NT2/D1 (cell line): ENCODE data around the gene MBLAC1.

Source experiments
- DNase-seq: peaks from one replicate; pipeline ENCODE4 v3.0.0-alpha.2; 2011; ENCODE audit warnings: low read depth, low spot score
- H3K27me3 ChIP-seq: 2 replicates; pipeline ENCODE4 v1.6.0; 2011; ENCODE audit warnings: mild to moderate bottlenecking; ENCODE audit not compliant: insufficient read length, insufficient read depth
- H3K36me3 ChIP-seq: 2 replicates; pipeline ENCODE4 v1.6.1; 2011; ENCODE audit warnings: mild to moderate bottlenecking, low read length, mixed read lengths; ENCODE audit not compliant: insufficient read depth, insufficient read length
- H3K4me1 ChIP-seq: 2 replicates; pipeline ENCODE4 v1.5.1; 2011; ENCODE audit not compliant: insufficient read depth, insufficient read length
- H3K4me3 ChIP-seq: 2 replicates; pipeline ENCODE4 v1.5.1; 2011; ENCODE audit warnings: low read depth; ENCODE audit not compliant: insufficient read length
- H3K9ac ChIP-seq: 2 replicates; pipeline ENCODE4 v1.6.0; 2011; ENCODE audit warnings: low read depth; ENCODE audit not compliant: insufficient read length
- H3K9me3 ChIP-seq: 2 replicates; pipeline ENCODE4 v1.5.1; 2011; ENCODE audit warnings: mild to moderate bottlenecking, low read length; ENCODE audit not compliant: insufficient read depth
- SUZ12 ChIP-seq: IDR thresholded peaks from 2 replicates; pipeline ENCODE4 v1.6.1; 2011; ENCODE audit not compliant: insufficient read length, insufficient read depth; ENCODE audit errors: extremely low read depth
- YY1 ChIP-seq: IDR thresholded peaks from 2 replicates; pipeline ENCODE4 v1.6.1; 2011; ENCODE audit not compliant: insufficient read length, insufficient read depth
- ZNF274 ChIP-seq: IDR thresholded peaks from 2 replicates; pipeline ENCODE4 v1.6.1; 2011; ENCODE audit warnings: mild to moderate bottlenecking, low read depth, low read length

MBLAC1 gene

GRCh38 chr7:100126931-100127865, at the start of gene MBLAC1:
TSS of gene MBLAC1 (plus strand) at chr7:100126967. CDS start at chr7:100127396, 429 bp downstream.
- DNase-seq: peak; percentile 90
- peaks cover 7% of the 10 kb centered on the region for H3K4me1 ChIP-seq
- H3K4me3 ChIP-seq: peak within 1 kb of the TSS; percentile 82
- TF ChIP-seq YY1 (no peak), SUZ12 (no peak), ZNF274 (no peak)
- peaks cover 17% of the 10 kb centered on the region for H3K36me3 ChIP-seq
- H3K27me3 ChIP-seq: peaks cover 20% of the 10 kb centered on the region
- peak within 1 kb of the TSS; percentile 95 for H3K9ac ChIP-seq
- H3K9me3 ChIP-seq: no peaks in the 10 kb centered on the region

- Histone ChIP-seq H3K9ac (no peak overlapping the region), H3K36me3 (peaks cover 75% of the 10 kb centered on the region), H3K9me3 (peaks cover 34% of the 10 kb centered on the region), H3K4me3 (no peak overlapping the region), H3K4me1 (peaks cover 3% of the 10 kb centered on the region), H3K27me3 (no peaks in the 10 kb centered on the region)
- TF ChIP-seq SUZ12: no peak
- TF ChIP-seq ZNF274: no peak
- TF ChIP-seq YY1: no peak
- DNase-seq: no peak
Observed at GRCh38 chr7:100077205-100077604, 49.6 kb upstream of the MBLAC1 start.

GRCh38 chr7:100079024-100079560, 47.7 kb upstream of the MBLAC1 start:
- Histone ChIP-seq H3K4me3 (no peak overlapping the region), H3K36me3 (peaks cover 57% of the 10 kb centered on the region)

GRCh38 chr7:100080907-100081534, 45.7 kb upstream of the MBLAC1 start:
- peaks cover 38% of the 10 kb centered on the region for H3K36me3 ChIP-seq
- no peak for DNase-seq

More at GRCh38 chr7:100079024-100079560, 47.7 kb upstream of the MBLAC1 start:
- no peak for DNase-seq
- peaks cover 3% of the 10 kb centered on the region for H3K4me1 ChIP-seq
- H3K27me3 ChIP-seq: no peaks in the 10 kb centered on the region
- peaks cover 16% of the 10 kb centered on the region; the same call in 1 of the 2 replicates for H3K9me3 ChIP-seq
- TF ChIP-seq SUZ12 (no peak), ZNF274 (no peak), YY1 (no peak)
- H3K9ac ChIP-seq: no peak overlapping the region

GRCh38 chr7:100081535-100082102, 45.1 kb upstream of the MBLAC1 start, which contains the start of gene ZNF3:
TSS of gene ZNF3 (minus strand) at chr7:100081723. CDS start at chr7:100077357, 4,366 bp downstream.
- Histone ChIP-seq H3K4me3 (peak within 1 kb of the TSS; percentile 95), H3K9me3 (no peaks in the 10 kb centered on the region; the same call in 1 of the 2 replicates), H3K36me3 (peaks cover 32% of the 10 kb centered on the region), H3K27me3 (no peaks in the 10 kb centered on the region), H3K9ac (peak within 1 kb of the TSS; percentile 95), H3K4me1 (peaks cover 3% of the 10 kb centered on the region)
- DNase-seq: peak; percentile 98
- TF ChIP-seq YY1 (no peak), ZNF274 (no peak), SUZ12 (no peak)

More at GRCh38 chr7:100080907-100081534, 45.7 kb upstream of the MBLAC1 start:
- no peaks in the 10 kb centered on the region; the same call in 1 of the 2 replicates for H3K9me3 ChIP-seq
- peak overlapping the region; percentile 95 for H3K9ac ChIP-seq
- TF ChIP-seq YY1 (no peak), ZNF274 (no peak), SUZ12 (no peak)
- peaks cover 3% of the 10 kb centered on the region for H3K4me1 ChIP-seq
- H3K27me3 ChIP-seq: no peaks in the 10 kb centered on the region
- peak overlapping the region; percentile 95 for H3K4me3 ChIP-seq

GRCh38 chr7:100082978-100083377, 43.8 kb upstream of the MBLAC1 start:
- DNase-seq: no peak
- H3K36me3 ChIP-seq: peaks cover 22% of the 10 kb centered on the region
- no peak overlapping the region for H3K4me3 ChIP-seq
- H3K4me1 ChIP-seq: peaks cover 3% of the 10 kb centered on the region
- no peaks in the 10 kb centered on the region for H3K27me3 ChIP-seq
- H3K9ac ChIP-seq: no peak overlapping the region
- H3K9me3 ChIP-seq: no peaks in the 10 kb centered on the region
- TF ChIP-seq YY1 (no peak), ZNF274 (no peak), SUZ12 (no peak)
